Measurements from ENCODE around the gene TAF1B. TPM values are rescaled to one million over a fixed set of nuclear protein-coding genes. Genes with fewer than 3 reads are reported as not detected.

TAF1B gene
- total and polyA plus RNA-seq, 10 of the 15 experiments (the other 5 are each of a cell fraction or from before 2014, with no cell fraction given): 8.1 to 18.3 (median 12.4) TPM

GRCh38 chr2:9971890-9972289, 128.6 kb downstream of the TAF1B start:
- Histone ChIP-seq H4K20me1 (ENCODE audit: control insufficient read depth, insufficient read depth) (no peaks in the 10 kb centered on the region), H2AFZ (ENCODE audit: control insufficient read depth, low read depth, low read length) (no peak overlapping the region), H3K9me3 (replicated peaks; ENCODE audit: control insufficient read depth, insufficient read depth, low read length) (no peaks in the 10 kb centered on the region), H3K9ac (ENCODE audit: control insufficient read depth, insufficient read depth, low read length) (no peak overlapping the region), H3K27me3 (replicated peaks in 1 of 2; ENCODE audit: control insufficient read depth in 2 of 2, insufficient read depth in 2 of 2, low read length in 1 of 2) (no peaks in the 10 kb centered on the region), H3K27ac (ENCODE audit: control insufficient read depth, insufficient read depth) (no peak overlapping the region), H3K4me1 (ENCODE audit: control insufficient read depth, insufficient read depth, low read length) (peaks cover 12% of the 10 kb centered on the region; the same call in 1 of the 2 replicates), H3K79me2 (ENCODE audit: control insufficient read depth, insufficient read depth, low read length) (no peaks in the 10 kb centered on the region), H3K36me3 (ENCODE audit: control insufficient read depth in 2 of 2, insufficient read depth in 2 of 2, low read length in 1 of 2) (no peaks in the 10 kb centered on the region), H3K4me2 (ENCODE audit: control insufficient read depth, insufficient read depth) (no peak overlapping the region), H3K4me3 (no peak overlapping the region)
- DNase-seq (ENCODE audit: low read depth, low spot score) (no peak), FAIRE-seq (no peak), ATAC-seq (no peak)
- SMC1A ChIA-PET (ENCODE audit: uncharacterized antibody, unreplicated experiment): interaction anchor here (0.7 to 5.3 kb wide), 5 partner anchors 10 to 173 kb away, joined by 3 to 24 read pairs (median 5); no protein-coding TSS in a partner anchor
- no TSS peak for BruUV-seq (replicated peaks)
- RAD21 ChIA-PET (ENCODE audit: unreplicated experiment): interaction anchor here (1.0 to 1.6 kb wide), 2 partner anchors 158 to 172 kb away, joined by 3 to 4 read pairs; no protein-coding TSS in a partner anchor
- 86% methylated on average over 6 of the region's 6 CpGs for WGBS (ENCODE audit: insufficient coverage, insufficient replicate concordance, low lambda C conversion rate, missing lambda C conversion rate)
- no peak for TF ChIP-seq FOXM1 (IDR thresholded peaks at IDR 0.05; ENCODE audit: low read depth, low read length)
- no peak for TF ChIP-seq BRCA1 (IDR thresholded peaks at IDR 0.05; ENCODE audit: low read depth, low read length)
- TF ChIP-seq SMARCA5 (IDR thresholded peaks at IDR 0.05): no peak
- no peak for TF ChIP-seq NFYB (IDR thresholded peaks at IDR 0.05; ENCODE audit: insufficient read depth, low read depth, low read length)
- no peak for TF ChIP-seq SUPT20H (IDR thresholded peaks at IDR 0.05; ENCODE audit: borderline replicate concordance, control insufficient read depth, low read depth, low read length)
- TF ChIP-seq MTA3 (IDR thresholded peaks at IDR 0.05; ENCODE audit: borderline replicate concordance, low read length): no peak
- POLR2A ChIA-PET: interaction anchor here (0.7 kb wide), 1 partner anchor 472 kb away, joined by 5 read pairs; no protein-coding TSS in a partner anchor
- in situ Hi-C loops (cut with MboI) (no loop called here), intact Hi-C loops (cut with micrococcal nuclease; ENCODE audit: unreplicated experiment) (no loop called here)
- CTCF ChIA-PET: interaction anchor here (0.7 to 4.2 kb wide), 6 partner anchors 13 to 463 kb away, joined by 3 to 49 read pairs (median 3); no protein-coding TSS in a partner anchor

Measured in GM12878 (cell line).